ENCODE data around the gene HIF1A. TPM values are rescaled to one million over a fixed set of nuclear protein-coding genes. Genes with fewer than 3 reads are reported as not detected.

Gene HIF1A
- total RNA-seq, 1 donor from 2014 or later = 47.1 TPM

- intact Hi-C loops (cut with DNase I) = no loop called here
- ATAC-seq (ENCODE audit: poor library complexity) (no peak), DNase-seq (no peak)
Measured at GRCh38 chr14:61756135-61756534, 60.8 kb downstream of the HIF1A start.

DNA sequence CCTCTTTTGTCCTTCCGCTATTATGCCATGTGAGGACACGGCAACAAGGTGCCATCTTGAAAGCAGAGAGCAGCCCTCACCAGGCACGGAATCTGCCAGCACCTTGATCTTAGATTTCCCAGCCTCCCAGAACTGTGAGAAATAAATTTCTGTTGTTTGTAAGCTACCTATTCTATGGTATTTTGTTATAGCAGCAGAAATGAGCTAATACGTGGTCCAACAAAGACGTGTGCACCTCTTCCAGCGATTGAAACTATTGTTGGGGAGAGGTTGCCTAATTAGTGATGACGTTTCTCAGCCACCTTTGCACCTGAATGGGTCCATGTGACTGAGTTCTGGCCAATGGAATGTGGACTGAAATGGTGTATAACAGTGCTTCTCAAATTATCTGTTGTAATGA is 64.6 kb downstream of the HIF1A start:
- DNase-seq (no peak), ATAC-seq (ENCODE audit: poor library complexity) (no peak)
- intact Hi-C loops (cut with DNase I) = no loop called here

DNA sequence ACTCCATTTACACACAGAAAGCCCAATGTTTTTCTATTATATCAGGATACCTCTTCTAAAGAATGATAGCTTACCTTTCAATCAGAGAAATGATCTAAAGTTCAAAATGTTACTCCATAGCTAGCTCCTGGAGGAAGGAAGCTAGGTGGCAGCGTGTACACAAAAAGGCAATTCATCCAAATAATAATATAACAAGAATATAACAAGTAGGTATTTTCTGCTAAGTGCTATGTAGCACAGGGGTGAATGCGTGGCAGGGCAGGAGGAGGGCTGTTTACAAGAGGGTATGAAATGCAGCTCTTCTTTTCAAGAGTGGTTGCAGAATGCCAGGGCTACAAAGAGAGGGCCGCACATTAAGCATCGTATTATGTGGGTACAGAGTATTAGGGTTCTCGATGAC is 66.2 kb downstream of the HIF1A start:
- ATAC-seq (ENCODE audit: poor library complexity) (peak; percentile 4), DNase-seq (no peak)
- intact Hi-C loops (cut with DNase I) = no loop called here

- DNase-seq = peak; percentile 99
- intact Hi-C loops (cut with DNase I) = no loop called here
- ATAC-seq (ENCODE audit: poor library complexity) = peak; percentile 99
Measured at GRCh38 chr14:61761959-61762786, 66.9 kb downstream of the HIF1A start, which contains the start of gene SNAPC1. Gene SNAPC1, plus strand, starts transcription at chr14:61762420. Its CDS starts 41 bp downstream, at chr14:61762461.

DNA sequence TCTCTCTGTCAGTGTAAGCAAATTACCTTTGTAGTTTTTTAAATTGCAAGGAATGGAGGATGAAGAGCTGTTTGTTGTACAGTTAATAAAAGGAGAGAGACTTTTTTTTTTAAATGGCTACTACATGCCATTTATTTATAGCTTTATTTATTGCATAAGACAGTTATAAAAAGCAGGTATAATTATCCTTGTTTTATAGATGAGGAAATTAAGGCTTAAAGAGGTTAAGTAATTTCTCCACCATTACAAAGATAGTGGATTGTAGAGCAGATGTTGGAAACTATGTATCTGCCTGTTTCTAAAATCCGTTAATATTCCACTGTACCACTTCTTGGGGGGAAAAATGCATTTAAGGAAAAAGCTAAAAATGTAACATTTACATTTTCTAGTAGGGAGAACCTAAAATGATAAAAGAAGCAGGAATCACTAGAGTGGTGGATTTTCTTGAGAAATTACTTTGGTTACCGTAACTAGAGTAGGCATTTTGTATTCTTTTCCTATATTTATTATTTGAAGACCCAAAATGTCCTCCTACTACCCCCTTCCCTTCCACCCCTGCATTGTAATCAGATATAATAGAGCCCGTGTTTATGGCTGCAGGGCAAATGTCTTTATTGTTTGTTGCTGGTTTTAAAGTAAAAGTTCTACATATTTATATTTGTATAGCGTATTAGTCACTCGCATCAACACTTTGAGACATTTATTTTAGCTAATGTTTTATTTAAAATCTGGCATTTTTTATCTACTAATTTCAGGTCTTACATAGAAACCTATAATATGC is 69.2 kb downstream of the HIF1A start:
- ATAC-seq (ENCODE audit: poor library complexity) (no peak), DNase-seq (no peak)
- intact Hi-C loops (cut with DNase I) = no loop called here

DNA sequence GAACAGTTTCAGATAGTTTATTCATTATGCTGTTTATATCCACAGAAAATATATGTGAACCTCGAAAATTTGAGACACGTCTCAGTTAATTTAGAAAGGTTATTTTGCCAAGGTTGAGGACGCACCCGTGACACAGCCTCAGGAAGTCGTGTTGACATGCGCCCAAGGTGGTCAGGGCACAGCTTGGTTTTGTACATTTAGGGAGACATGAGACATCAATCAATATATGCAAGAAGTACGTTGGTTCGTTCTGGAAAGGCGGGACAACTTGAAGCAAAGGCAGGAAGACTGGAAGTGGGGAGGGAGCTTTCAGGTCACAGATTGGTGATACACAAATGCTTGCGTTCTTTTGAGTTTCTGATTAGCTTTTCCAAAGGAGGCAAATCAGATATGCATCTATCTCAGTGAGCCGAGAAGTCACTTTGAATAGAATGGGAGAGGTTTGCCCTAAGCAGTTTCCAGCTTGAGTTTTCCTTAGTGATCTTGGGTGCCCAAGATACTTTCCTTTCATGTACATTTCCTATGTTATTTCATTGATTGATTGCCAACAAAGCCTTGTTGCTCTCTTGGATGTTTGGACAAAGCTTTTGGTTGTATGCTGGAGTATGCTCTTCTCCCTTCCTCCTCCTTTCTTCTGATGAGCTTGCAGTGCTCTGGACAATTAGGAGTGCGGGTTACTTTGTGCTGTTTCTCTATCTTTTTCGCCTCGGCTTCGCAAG is 70.1 kb downstream of the HIF1A start:
- DNase-seq (no peak), ATAC-seq (ENCODE audit: poor library complexity) (no peak)
- intact Hi-C loops (cut with DNase I) = no loop called here

- DNase-seq (no peak), ATAC-seq (ENCODE audit: poor library complexity) (no peak)
- intact Hi-C loops (cut with DNase I) = no loop called here
Measured at GRCh38 chr14:61766151-61766550, 70.8 kb downstream of the HIF1A start.

DNA sequence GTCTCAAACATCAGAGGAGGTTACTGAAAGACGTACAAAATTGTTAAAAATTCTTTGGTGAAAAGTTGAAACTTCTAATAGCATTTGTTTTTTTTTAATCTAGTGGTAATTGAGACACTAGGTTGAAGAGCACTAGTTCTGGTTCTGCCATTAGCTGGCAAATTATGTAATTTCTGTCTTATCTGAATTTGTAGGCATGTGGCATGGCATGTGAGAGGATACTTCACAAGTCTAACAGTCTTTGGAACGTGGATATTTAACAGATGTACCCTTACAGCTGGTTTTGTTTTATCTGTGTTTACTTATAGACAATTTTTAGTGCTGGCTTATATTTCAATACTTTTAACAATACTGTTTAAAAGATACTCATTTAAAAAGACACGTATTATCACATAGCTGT is 72.9 kb downstream of the HIF1A start:
- ATAC-seq (ENCODE audit: poor library complexity) (peak; percentile 63), DNase-seq (no peak)
- intact Hi-C loops (cut with DNase I) = no loop called here

GRCh38 chr14:61769893-61770292 is 74.6 kb downstream of the HIF1A start:
- no peak for DNase-seq
- intact Hi-C loops (cut with DNase I) = no loop called here
- ATAC-seq (ENCODE audit: poor library complexity) = no peak

DNA sequence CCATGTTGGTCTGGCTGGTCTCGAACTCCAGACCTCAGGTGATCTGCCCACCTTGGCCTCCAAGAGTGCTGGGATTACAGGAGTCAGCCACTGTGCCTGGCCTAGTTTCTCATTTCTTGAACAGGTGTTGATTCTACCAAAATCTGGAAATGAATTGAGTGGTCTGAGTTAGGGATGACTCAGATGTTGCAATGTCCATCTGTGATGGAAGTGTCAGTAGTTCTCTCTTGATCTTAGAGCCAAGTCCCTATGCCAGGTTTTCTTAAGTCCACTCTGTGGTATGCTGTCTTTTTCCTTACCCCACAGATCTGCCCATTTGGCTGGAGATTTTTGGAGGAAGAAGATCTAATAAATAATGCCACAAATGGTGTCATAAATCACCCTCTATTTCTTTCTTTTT is 79.5 kb downstream of the HIF1A start:
- intact Hi-C loops (cut with DNase I) = no loop called here
- ATAC-seq (ENCODE audit: poor library complexity) (no peak), DNase-seq (no peak)

GRCh38 chr14:61780125-61780524 is 84.8 kb downstream of the HIF1A start:
- intact Hi-C loops (cut with DNase I) = no loop called here
- no peak for ATAC-seq (ENCODE audit: poor library complexity)

DNA sequence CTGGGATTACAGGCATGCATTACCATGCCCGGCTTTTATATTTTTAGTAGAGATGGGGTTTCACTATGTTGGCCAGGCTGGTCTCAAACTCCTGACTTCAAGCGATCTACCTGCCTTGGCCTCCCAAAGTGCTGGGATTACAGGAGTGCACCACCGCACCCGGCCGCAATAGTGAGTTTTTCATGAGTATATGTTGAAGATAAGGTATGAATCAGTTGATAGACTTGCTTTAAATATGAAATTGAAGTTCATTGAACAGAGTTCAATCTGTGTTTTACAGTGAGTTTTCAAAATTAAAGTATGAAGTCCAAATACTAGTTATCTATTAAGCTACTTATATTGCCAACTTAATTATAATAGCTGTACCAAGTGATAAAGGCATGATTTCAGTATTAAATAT is 102.0 kb downstream of the HIF1A start:
- ATAC-seq (ENCODE audit: poor library complexity) = no peak
- intact Hi-C loops (cut with DNase I) = no loop called here
- no peak for DNase-seq

More at GRCh38 chr14:61780125-61780524, 84.8 kb downstream of the HIF1A start:
- no peak for DNase-seq

Other genes with a start within 250 kb of the HIF1A start
- 13.7 TPM for gene SNAPC1, start 66.9 kb downstream of the HIF1A start, total RNA-seq
- not detected for gene SYT16, start 117.2 kb downstream of the HIF1A start, total RNA-seq

All from Right ventricle myocardium superior (tissue), 1 donor.